Ovary (tissue), 3 donors: ENCODE data around the gene MED27.

Source experiments
- CTCF ChIP-seq, 3 donors: fragments of 450-650 bp in 2 of 3; fragments of 200-600 bp in 1 of 3; IDR thresholded peaks; one replicate each; pipeline versions ENCODE4 v1.5.1 to v1.8.0; 2016 to 2022; ENCODE audit warnings: antibody characterized with exemption in 3 of 3, mild to moderate bottlenecking in 1 of 3
- POLR2A ChIP-seq: fragments of 450-650 bp; IDR thresholded peaks from one replicate; pipeline ENCODE4 v1.6.1; 2017; ENCODE audit warnings: antibody characterized with exemption, mild to moderate bottlenecking, moderate library complexity
- donor health status: DM: no; HTN: no; CAD: no.

- TF ChIP-seq CTCF (IDR thresholded peaks at IDR 0.05) (no peak), POLR2A (no peak)
Observed at GRCh38 chr9:132062806-132063205, 16.9 kb downstream of the MED27 start.
